H9 (cell line): Measurements from ENCODE around the gene ENPP6. TPM values are rescaled to one million over a fixed set of nuclear protein-coding genes. Genes with fewer than 3 reads are reported as not detected.

Experiments
- DNase-seq: peaks from one replicate; pipeline ENCODE4 v3.0.0-alpha.2; 2017
- H2AFZ ChIP-seq: one replicate; pipeline ENCODE4 v1.6.1; 2013; ENCODE audit warnings: mild to moderate bottlenecking, low read length, control low read depth, moderate library complexity
- H2AK5ac ChIP-seq: 2 replicates; pipeline ENCODE4 v1.6.1; 2013; ENCODE audit warnings: low read length, control low read depth, mixed read lengths; ENCODE audit not compliant: insufficient read length
- H2BK120ac ChIP-seq: one replicate; pipeline ENCODE4 v1.6.1; 2013; ENCODE audit warnings: low read depth, mild to moderate bottlenecking, low read length, control low read depth, inconsistent platforms; ENCODE audit not compliant: poor library complexity, severe bottlenecking
- H2BK12ac ChIP-seq: 2 replicates; pipeline ENCODE4 v1.6.1; 2013; ENCODE audit warnings: low read length, control low read depth, mixed read lengths, low read depth; ENCODE audit not compliant: insufficient read length
- H2BK15ac ChIP-seq: 2 replicates; pipeline ENCODE4 v1.6.1; 2013; ENCODE audit warnings: low read depth, low read length, control low read depth
- H2BK20ac ChIP-seq: one replicate; pipeline ENCODE4 v1.6.1; 2013; ENCODE audit warnings: low read depth, mild to moderate bottlenecking, low read length, control low read depth, inconsistent platforms; ENCODE audit not compliant: poor library complexity, severe bottlenecking
- H2BK5ac ChIP-seq: 2 replicates; pipeline ENCODE4 v1.6.1; 2013; ENCODE audit warnings: low read length, control low read depth, mixed read lengths; ENCODE audit not compliant: insufficient read length
- H3K14ac ChIP-seq: 2 replicates; pipeline ENCODE4 v1.6.1; 2013; ENCODE audit warnings: low read length, control low read depth; ENCODE audit not compliant: insufficient read depth
- H3K18ac ChIP-seq: 2 replicates; pipeline ENCODE4 v1.6.1; 2013; ENCODE audit warnings: low read depth, mild to moderate bottlenecking, mixed read lengths, low read length, control low read depth; ENCODE audit not compliant: insufficient read length
- H3K23ac ChIP-seq: 2 replicates; pipeline ENCODE4 v1.6.1; 2013; ENCODE audit warnings: low read length, control low read depth, mixed read lengths, low read depth; ENCODE audit not compliant: insufficient read length
- H3K23me2 ChIP-seq: 2 replicates; pipeline ENCODE4 v1.6.1; 2013; ENCODE audit warnings: low read depth, mild to moderate bottlenecking, mixed read lengths, low read length, control low read depth; ENCODE audit not compliant: insufficient read length, poor library complexity, severe bottlenecking
- H3K27ac ChIP-seq: 2 replicates; pipeline ENCODE4 v1.5.1; 2013; ENCODE audit warnings: low read length, control low read depth, mixed read lengths, low read depth; ENCODE audit not compliant: insufficient read length
- H3K27me3 ChIP-seq: 2 replicates; pipeline ENCODE4 v1.6.1; 2013; ENCODE audit warnings: low read length, control low read depth, inconsistent platforms; ENCODE audit not compliant: insufficient read depth
- H3K4ac ChIP-seq: 2 replicates; pipeline ENCODE4 v1.6.1; 2013; ENCODE audit warnings: low read depth, mild to moderate bottlenecking, control low read depth, inconsistent platforms, low read length, moderate library complexity
- H3K4me1 ChIP-seq: 2 replicates; pipeline ENCODE4 v1.6.1; 2013; ENCODE audit warnings: low read length, control low read depth, inconsistent platforms; ENCODE audit not compliant: insufficient read depth
- H3K4me2 ChIP-seq: 2 replicates; pipeline ENCODE4 v1.6.1; 2013; ENCODE audit warnings: low read length, control low read depth, mixed read lengths; ENCODE audit not compliant: insufficient read length, insufficient read depth
- H3K56ac ChIP-seq: 2 replicates; pipeline ENCODE4 v1.6.1; 2013; ENCODE audit warnings: low read depth, mild to moderate bottlenecking, mixed read lengths, low read length, control low read depth; ENCODE audit not compliant: insufficient read length
- H3K79me1 ChIP-seq: 2 replicates; pipeline ENCODE4 v1.6.1; 2013; ENCODE audit warnings: low read depth, mild to moderate bottlenecking, moderate library complexity, low read length, control low read depth, inconsistent platforms; ENCODE audit not compliant: insufficient read depth, poor library complexity, severe bottlenecking
- H3K79me2 ChIP-seq: 2 replicates; pipeline ENCODE4 v1.6.1; 2013; ENCODE audit warnings: low read length, control low read depth, inconsistent platforms; ENCODE audit not compliant: insufficient read depth
- H3K9ac ChIP-seq: 2 replicates; pipeline ENCODE4 v1.6.1; 2013; ENCODE audit warnings: low read length, control low read depth, mixed read lengths; ENCODE audit not compliant: insufficient read length; ENCODE audit errors: extremely low read depth
- H3K9me3 ChIP-seq: one replicate; pipeline ENCODE4 v1.6.1; 2013; ENCODE audit warnings: low read depth, low read length, inconsistent platforms; ENCODE audit not compliant: control insufficient read depth
- H3T11ph ChIP-seq: one replicate; pipeline ENCODE4 v1.6.1; 2013; ENCODE audit warnings: mild to moderate bottlenecking, low read length, control low read depth, inconsistent platforms
- H4K20me1 ChIP-seq: one replicate; pipeline ENCODE4 v1.6.1; 2013; ENCODE audit not compliant: control insufficient read depth, insufficient read length, insufficient read depth
- H4K5ac ChIP-seq: 2 replicates; pipeline ENCODE4 v1.6.1; 2013; ENCODE audit warnings: low read depth, mild to moderate bottlenecking, mixed read lengths, low read length, control low read depth; ENCODE audit not compliant: insufficient read length
- H4K8ac ChIP-seq: replicated peaks from 2 replicates; pipeline ENCODE4 v1.6.1; 2013; ENCODE audit warnings: low read length, control low read depth, mixed read lengths, low read depth; ENCODE audit not compliant: insufficient read length
- H4K91ac ChIP-seq: 2 replicates; pipeline ENCODE4 v1.6.1; 2013; ENCODE audit warnings: low read depth, mild to moderate bottlenecking, moderate library complexity, mixed read lengths, low read length, control low read depth; ENCODE audit not compliant: insufficient read length
- H3K27ac Mint-ChIP-seq, 3 experiments: 2 replicates in 2 of 3; 3 replicates in 1 of 3; pipeline ENCODE4 v1.8.0; 2020 to 2021; ENCODE audit warnings: mixed read lengths in 3 of 3, mild to moderate bottlenecking in 1 of 3, moderate library complexity in 1 of 3
- H3K27me3 Mint-ChIP-seq: 2 replicates; pipeline ENCODE4 v1.8.0; 2021; ENCODE audit warnings: low read depth, mild to moderate bottlenecking, moderate library complexity, mixed read lengths
- H3K36me3 Mint-ChIP-seq, 3 experiments: 2 replicates in 2 of 3; 3 replicates in 1 of 3; pipeline ENCODE4 v1.8.0; 2020 to 2021; ENCODE audit warnings: low read depth in 3 of 3, mixed read lengths in 3 of 3; ENCODE audit not compliant: insufficient read depth in 1 of 3
- H3K4me1 Mint-ChIP-seq, 2 experiments: 2 replicates each; pipeline ENCODE4 v1.8.0; 2020; ENCODE audit warnings: mixed read lengths in 2 of 2
- H3K4me3 Mint-ChIP-seq, 2 experiments: 2 replicates in 1 of 2; 3 replicates in 1 of 2; pipeline ENCODE4 v1.8.0; 2020 to 2021; ENCODE audit warnings: mild to moderate bottlenecking in 2 of 2, mixed read lengths in 2 of 2, moderate library complexity in 1 of 2
- H3K9me3 Mint-ChIP-seq, 2 experiments: 2 replicates in 1 of 2; 3 replicates in 1 of 2; pipeline ENCODE4 v1.8.0; 2020; ENCODE audit warnings: mild to moderate bottlenecking in 2 of 2, mixed read lengths in 2 of 2, moderate library complexity in 1 of 2
- CTCF ChIP-seq: fragments of 200-600 bp; sonication (generic); conservative IDR thresholded peaks from 3 replicates; pipeline ENCODE4 v1.8.0; 2021; ENCODE audit warnings: antibody characterized with exemption, mild to moderate bottlenecking
- WGBS: extraction: QIAGEN DNeasy Blood & Tissue Kit; methylation state at CpG from one replicate; pipeline ENCODE4 v1.1.7; 2013; ENCODE audit warnings: missing lambda C conversion rate, low lambda C conversion rate, mixed read lengths; ENCODE audit not compliant: insufficient read length; ENCODE audit errors: extremely low coverage; 5-methylcytosine and 5-hydroxymethylcytosine counted together
- total RNA-seq: library from RNA; stranded (reverse); gene quantifications from 2 replicates; pipeline ENCODE4 v1.2.1, GENCODE V29; 2021

Gene ENPP6
- total RNA-seq, 1 experiment from 2014 or later: not detected

GRCh38 chr4:184156163-184156920 is 61.3 kb downstream of the ENPP6 start:
- Histone ChIP-seq H3K9ac (no peak overlapping the region), H3K14ac (no peak overlapping the region), H2BK120ac (no peak overlapping the region), H2BK20ac (no peak overlapping the region), H3K79me1 (no peaks in the 10 kb centered on the region), H2BK12ac (no peak overlapping the region), H2AFZ (no peak overlapping the region), H3K4me2 (no peak overlapping the region), H3K23me2 (no peaks in the 10 kb centered on the region), H4K91ac (no peak overlapping the region), H3K27ac (no peak overlapping the region), H4K20me1 (no peaks in the 10 kb centered on the region), H3K27me3 (no peaks in the 10 kb centered on the region), H2AK5ac (no peak overlapping the region), H3K79me2 (no peaks in the 10 kb centered on the region), H4K8ac (no peak overlapping the region), H4K5ac (no peak overlapping the region), H3T11ph (no peak overlapping the region), H3K4me1 (no peaks in the 10 kb centered on the region), H3K4ac (no peak overlapping the region), H3K18ac (no peak overlapping the region), H3K23ac (no peak overlapping the region), H2BK5ac (no peak overlapping the region), H3K9me3 (no peaks in the 10 kb centered on the region), H2BK15ac (no peak overlapping the region), H3K56ac (no peak overlapping the region)
- Mint-ChIP-seq H3K4me3 (no peak overlapping the region), H3K36me3 (no peaks in the 10 kb centered on the region), H3K27me3 (peaks cover 21% of the 10 kb centered on the region), H3K4me1 (no peaks in the 10 kb centered on the region), H3K27ac (0 out of 7 replicates have a peak overlapping the region, but pooled peaks of 1 of the 3 experiments have one; percentile 3), H3K9me3 (no peaks in the 10 kb centered on the region; a peak in 1 of 5 replicates)
- no CpG with 5 or more reads among the region's 10 CpGs for WGBS
- DNase-seq: no peak
- no peak for TF ChIP-seq CTCF
